B cell (primary cell): ENCODE results near the gene NAXE.

Source experiments
- CTCF ChIP-seq: fragments of 200-600 bp; IDR thresholded peaks from one replicate; pipeline ENCODE4 v1.8.0; 2022; ENCODE audit warnings: antibody characterized with exemption, mild to moderate bottlenecking
- EZH2 ChIP-seq: IDR thresholded peaks from 2 replicates; pipeline ENCODE4 v1.6.1; 2012; ENCODE audit warnings: borderline replicate concordance, low read depth, mild to moderate bottlenecking, moderate library complexity, low read length; ENCODE audit not compliant: insufficient read depth, poor library complexity, severe bottlenecking

- TF ChIP-seq CTCF: no peak
- no peak for TF ChIP-seq EZH2
These were observed 2.0 kb downstream of the NAXE start for GRCh38 chr1:156593661-156593989.
